GM19467 (cell line): ENCODE results near the gene TROAP.

Source experiments
- ATAC-seq: cut with Tn5 transposase; IDR thresholded peaks from one replicate; pipeline ENCODE4 v1.9.1; 2021; ENCODE audit warnings: mild to moderate bottlenecking, moderate library complexity; ENCODE audit not compliant: unreplicated experiment

TROAP gene

GRCh38 chr12:49342066-49342913 is 19.2 kb downstream of the TROAP start:
- ATAC-seq: peak; percentile 54

GRCh38 chr12:49342914-49343731 is 20.1 kb downstream of the TROAP start:
- ATAC-seq: no peak

DNA sequence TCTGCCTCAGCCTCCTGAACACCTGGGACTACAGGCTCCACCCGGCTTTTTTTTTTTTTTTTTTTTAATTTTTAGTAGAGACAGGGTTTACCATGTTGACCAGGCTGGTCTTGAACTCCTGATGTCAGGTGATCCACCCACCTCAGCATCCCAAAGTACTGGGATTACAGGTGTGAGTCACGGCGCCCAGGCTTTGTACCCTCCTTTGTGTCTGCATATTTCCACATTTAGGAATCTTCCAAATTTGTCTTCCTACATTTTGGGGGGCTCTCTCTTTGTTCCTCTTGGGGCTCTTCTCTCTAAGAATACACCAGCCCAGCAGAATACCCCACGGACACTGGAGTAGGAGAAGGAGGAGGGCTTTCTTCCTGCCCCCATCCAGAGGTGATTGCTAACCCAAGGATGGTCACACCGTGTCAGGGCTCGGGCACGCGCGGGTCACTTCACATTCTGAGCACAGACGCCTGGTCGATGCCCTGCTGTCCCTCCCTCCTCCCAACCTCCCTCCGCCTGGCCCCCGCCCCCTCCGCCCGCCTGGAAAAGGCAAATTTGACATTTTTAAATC is 21.5 kb downstream of the TROAP start:
- no peak for ATAC-seq

- no peak for ATAC-seq
These were observed 22.2 kb downstream of the TROAP start for GRCh38 chr12:49345051-49345824.

DNA sequence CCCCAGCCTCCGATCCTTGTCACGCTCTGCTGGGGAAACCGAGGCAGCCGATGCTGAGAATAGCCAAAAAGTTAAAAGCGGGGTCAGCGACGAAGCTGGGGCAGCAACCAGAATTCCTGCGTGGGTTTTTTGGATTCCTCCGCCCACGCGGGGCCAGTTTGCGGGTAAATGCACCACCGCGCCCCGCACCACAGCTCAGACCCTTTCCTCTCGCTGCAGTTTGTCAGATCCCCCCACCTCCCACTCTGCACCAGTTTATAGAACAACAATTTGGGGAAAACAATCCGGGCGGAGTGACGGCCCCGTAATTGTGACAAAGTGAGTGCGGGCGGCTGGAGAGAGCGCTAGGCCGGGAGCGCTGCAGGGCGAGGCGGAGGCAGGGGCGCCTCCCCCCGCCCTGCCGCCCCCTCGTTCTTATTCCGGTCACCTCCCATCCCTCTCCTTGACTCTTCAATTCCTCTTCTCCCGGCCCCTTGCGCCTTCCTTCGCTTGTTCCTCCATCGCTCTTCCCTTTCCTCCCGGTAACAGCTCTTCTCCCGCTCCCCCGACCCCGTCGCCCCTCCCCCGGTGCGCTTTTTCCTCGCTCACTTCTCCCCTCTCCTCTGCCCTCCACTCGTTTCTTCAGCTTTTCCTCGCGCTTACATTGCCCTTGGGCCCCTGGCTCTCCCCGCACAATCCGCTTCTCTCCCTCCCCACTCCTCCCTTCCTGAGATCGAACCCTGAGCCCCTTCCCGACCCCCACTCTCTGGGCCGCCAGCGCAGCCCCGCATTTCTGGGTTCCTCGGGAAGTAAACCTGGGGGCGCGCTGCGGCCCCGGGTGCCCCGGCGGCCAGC is 23.0 kb downstream of the TROAP start:
- ATAC-seq: no peak

DNA sequence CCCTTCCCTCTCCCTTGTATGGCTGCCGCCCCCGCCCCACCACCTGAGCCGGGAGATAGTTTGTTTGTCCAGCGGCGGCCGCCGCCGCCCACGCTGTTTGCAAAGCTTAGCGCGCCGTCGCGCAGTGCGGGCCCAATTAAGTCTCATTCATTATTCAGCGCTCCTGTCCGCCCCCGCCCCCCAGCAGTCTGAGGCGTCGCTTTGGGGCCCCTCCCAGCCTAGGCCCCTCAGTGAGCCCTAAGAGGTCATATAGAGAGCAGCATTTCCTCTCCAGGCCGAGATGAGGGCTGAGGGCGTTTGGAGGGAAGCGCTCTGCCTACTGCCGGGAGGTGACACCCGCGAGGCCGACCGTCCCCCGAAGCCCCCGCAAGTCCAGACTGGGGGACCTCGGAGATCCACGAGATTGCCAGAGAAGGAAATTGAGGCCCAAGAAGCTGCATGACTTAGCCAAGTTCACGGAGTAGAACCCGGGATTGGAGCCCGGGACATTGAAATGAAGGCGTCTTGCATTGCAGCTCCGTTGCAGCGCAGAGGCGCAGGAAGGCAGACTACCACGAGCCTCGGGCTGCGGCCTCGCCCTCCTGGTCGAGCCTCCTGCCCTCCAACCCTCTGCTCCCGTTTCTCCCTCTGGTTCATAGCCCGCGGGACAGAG is 23.7 kb downstream of the TROAP start, which contains the start of gene DNAJC22:
DNAJC22 (plus strand) TSS at position 230 of the 652 bp plus-strand sequence. CDS start 1,985 bp downstream, outside the sequence.
- no peak for ATAC-seq

DNA sequence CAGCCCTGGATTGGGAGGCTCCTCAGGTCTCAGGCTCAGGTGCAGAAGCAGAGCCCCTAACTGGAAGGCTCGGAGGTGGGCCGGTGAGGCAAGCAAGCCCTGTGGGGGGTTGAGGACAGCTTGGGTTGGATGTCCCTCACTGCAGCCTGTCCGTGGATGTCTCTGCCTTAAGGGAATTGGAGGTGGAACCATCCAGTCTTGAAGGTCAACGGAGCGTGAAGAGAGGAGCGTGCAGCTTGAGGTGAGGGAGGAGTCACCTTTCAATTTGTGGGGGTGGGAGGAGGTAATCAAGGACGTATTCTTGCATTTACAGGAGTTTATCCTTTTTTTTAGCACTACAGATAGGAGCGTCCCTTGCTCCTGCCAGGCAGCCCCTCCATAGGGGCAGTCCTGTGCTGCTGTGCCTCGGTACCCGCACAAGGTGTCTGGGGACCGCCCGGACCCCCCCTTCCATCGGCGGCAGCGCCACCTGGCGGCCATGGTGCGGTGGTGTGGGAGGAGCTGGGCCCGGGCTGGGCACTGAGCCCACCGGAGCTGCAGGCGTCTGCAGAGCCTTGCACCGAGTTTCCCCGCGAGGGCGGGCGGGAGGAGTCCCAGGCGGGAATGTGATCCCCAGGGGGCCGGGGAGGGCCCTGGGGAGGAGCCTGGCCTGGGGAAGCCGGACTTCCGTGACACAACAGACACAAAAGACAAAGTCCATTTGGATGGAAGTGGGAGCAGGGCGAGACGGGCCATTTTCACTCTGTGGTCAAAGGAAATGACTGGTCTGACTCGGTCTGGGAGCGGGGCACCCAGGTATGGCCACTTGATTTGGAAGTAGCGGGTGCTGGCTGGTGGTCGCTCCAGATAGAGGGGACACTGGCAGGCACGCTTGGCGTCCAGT is 24.5 kb downstream of the TROAP start:
- no peak for ATAC-seq

- no peak for ATAC-seq
These were observed 25.7 kb downstream of the TROAP start for GRCh38 chr12:49348781-49349180.

DNA sequence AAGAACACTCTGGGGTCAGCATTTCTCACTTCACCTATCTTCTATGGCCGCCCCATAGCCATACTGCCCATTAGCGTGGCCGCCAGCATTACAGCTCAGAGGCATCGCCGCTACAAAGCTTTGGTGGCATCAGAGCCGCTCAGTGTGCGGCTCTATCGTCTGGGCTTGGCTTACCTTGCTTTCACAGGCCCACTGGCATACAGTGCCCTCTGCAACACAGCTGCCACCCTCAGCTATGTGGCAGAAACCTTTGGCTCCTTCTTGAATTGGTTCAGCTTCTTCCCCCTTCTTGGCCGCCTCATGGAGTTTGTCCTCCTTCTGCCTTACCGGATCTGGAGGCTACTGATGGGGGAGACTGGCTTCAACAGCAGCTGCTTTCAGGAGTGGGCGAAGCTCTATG is 26.2 kb downstream of the TROAP start:
- ATAC-seq: no peak

DNA sequence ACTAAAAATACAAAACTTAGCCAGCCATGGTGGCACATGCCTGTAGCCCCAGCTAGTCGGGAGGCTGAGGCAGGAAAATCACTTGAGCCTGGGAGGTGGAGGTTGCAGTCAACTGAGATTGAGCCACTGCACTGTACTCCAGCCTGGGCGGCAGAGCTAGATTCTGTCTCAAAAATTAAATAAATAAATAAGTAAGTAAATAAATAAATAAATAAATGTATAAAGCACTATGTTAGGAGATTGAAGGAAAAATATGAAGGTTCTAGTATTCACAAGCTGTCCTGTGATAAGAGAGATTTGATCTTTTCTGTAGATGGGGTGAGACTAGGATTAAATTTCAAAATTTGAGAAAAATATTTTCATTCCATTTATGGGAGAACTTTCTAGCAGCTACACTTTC is 29.3 kb downstream of the TROAP start:
- no peak for ATAC-seq

DNA sequence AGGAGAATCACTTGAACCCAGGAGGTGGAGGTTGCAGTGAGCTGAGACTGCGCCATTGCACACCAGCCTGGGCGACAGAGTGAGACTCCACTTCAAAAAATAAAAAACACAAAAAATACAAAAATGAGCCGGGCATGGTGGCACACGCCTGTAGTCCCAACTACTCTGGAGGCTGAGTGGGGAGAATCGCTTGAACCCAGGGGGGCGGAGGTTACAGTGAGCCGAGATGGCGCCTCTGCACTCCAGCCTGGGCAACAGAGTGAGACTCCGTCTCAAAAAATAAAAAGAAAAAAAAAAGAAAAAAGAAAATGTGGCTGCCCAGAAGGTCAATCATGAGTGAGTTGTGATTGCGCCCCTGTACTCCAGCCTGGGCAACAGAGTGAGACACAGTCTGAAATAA is 32.9 kb downstream of the TROAP start:
- ATAC-seq: no peak

- ATAC-seq: no peak
These were observed 34.1 kb downstream of the TROAP start for GRCh38 chr12:49357103-49357678.

- ATAC-seq: no peak
These were observed 35.6 kb downstream of the TROAP start for GRCh38 chr12:49358483-49359141.

- no peak for ATAC-seq
These were observed 36.6 kb downstream of the TROAP start for GRCh38 chr12:49359671-49360070.

- no peak for ATAC-seq
These were observed 39.0 kb downstream of the TROAP start for GRCh38 chr12:49362077-49362476.

GRCh38 chr12:49364989-49365388 is 41.9 kb downstream of the TROAP start:
- ATAC-seq: no peak

DNA sequence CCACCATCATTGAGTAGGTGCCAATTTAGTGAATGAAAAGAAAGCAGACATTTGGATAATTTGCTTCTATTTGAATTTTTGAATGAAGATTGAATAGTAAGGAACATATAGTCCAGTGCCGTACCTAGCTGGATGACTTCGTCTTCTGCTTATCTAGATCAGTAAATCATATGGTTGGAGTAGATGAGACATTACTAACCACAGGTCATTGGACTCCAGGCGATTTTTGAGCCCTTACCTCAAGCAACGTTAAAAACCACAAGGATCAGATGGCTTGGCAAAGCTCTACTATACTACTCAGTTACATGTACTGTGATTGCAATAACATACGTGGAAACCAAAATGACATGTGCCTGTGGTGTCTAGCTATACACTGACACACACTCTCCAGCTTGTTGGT is 42.5 kb downstream of the TROAP start:
- ATAC-seq: no peak
